SU-DHL-6 (cell line): ENCODE results near the gene PHTF2.
"Not testable (repeated sequence)": the region's sequence is repeated elsewhere in the genome, so short reads cannot be mapped to it uniquely, and the experiment has no call there.

ENCODE experiments used
- H2AFZ ChIP-seq: fragments of 200-600 bp; sonication (generic); 2 replicates; pipeline ENCODE4 v1.6.1; 2014; ENCODE audit warnings: low read depth, mild to moderate bottlenecking, moderate library complexity, mixed read lengths, antibody characterized with exemption, low read length; ENCODE audit not compliant: severe bottlenecking
- H3F3A ChIP-seq: fragments of 200-600 bp; shearing (Covaris generic); 2 replicates; pipeline ENCODE4 v1.6.0; 2016; ENCODE audit warnings: antibody characterized with exemption, mild to moderate bottlenecking; ENCODE audit not compliant: insufficient read depth
- H3K27ac ChIP-seq: fragments of 200-600 bp; sonication (generic); 2 replicates; pipeline ENCODE4 v1.5.1; 2016; ENCODE audit warnings: low read depth, mild to moderate bottlenecking, low read length, moderate library complexity, mixed read lengths
- H3K27me3 ChIP-seq: fragments of 200-600 bp; sonication (generic), shearing (Covaris generic); 2 replicates; pipeline ENCODE4 v1.6.0; 2014; ENCODE audit warnings: mild to moderate bottlenecking, low read length
- H3K36me3 ChIP-seq: fragments of 200-600 bp; sonication (generic); 2 replicates; pipeline ENCODE4 v1.6.1; 2014; ENCODE audit warnings: mild to moderate bottlenecking, low read length, mixed read lengths
- H3K4me2 ChIP-seq: fragments of 300-600, 200-600 bp; shearing (Covaris generic), sonication (generic); 2 replicates; pipeline ENCODE4 v1.6.0; 2014; ENCODE audit warnings: low read length, low read depth, mild to moderate bottlenecking; ENCODE audit not compliant: poor library complexity, severe bottlenecking
- H3K4me3 ChIP-seq: fragments of 200-600 bp; sonication (generic); 2 replicates; pipeline ENCODE4 v1.5.1; 2014; ENCODE audit warnings: antibody characterized with exemption, low read length, mild to moderate bottlenecking, mixed read lengths; ENCODE audit not compliant: insufficient read depth, poor library complexity, severe bottlenecking
- H3K79me2 ChIP-seq: fragments of 200-600 bp; sonication (generic); 2 replicates; pipeline ENCODE4 v1.6.1; 2014; ENCODE audit warnings: mild to moderate bottlenecking, low read length, moderate library complexity; ENCODE audit not compliant: insufficient read depth
- H3K9ac ChIP-seq: fragments of 200-600 bp; sonication (generic); 2 replicates; pipeline ENCODE4 v1.7.0; 2014; ENCODE audit warnings: mild to moderate bottlenecking, low read length
- H3K9me2 ChIP-seq: fragments of 200-600 bp; sonication (generic); replicated peaks from 2 replicates; pipeline ENCODE4 v1.6.1; 2014; ENCODE audit warnings: low read length; ENCODE audit not compliant: insufficient read depth
- H3K9me3 ChIP-seq: fragments of 200-600 bp; sonication (generic); 2 replicates; pipeline ENCODE4 v1.6.1; 2014; ENCODE audit warnings: low read length, mixed read lengths; ENCODE audit not compliant: insufficient read depth
- H4K20me1 ChIP-seq: fragments of 200-600 bp; sonication (generic); 2 replicates; pipeline ENCODE4 v1.6.1; 2014; ENCODE audit warnings: low read depth, mild to moderate bottlenecking, antibody characterized with exemption, low read length, moderate library complexity, mixed read lengths
- EZH2phosphoT487 ChIP-seq: fragments of 200-600 bp; sonication (generic), shearing (Covaris generic); conservative IDR thresholded peaks from 2 replicates; pipeline ENCODE4 v1.6.1; 2018; ENCODE audit warnings: mild to moderate bottlenecking, antibody characterized with exemption, low read length, moderate library complexity, mixed read lengths
- TF ChIP-seq, protein P1 (sequence below): fragments of 200-600 bp; sonication (generic); IDR thresholded peaks from one replicate; pipeline ENCODE4 v1.5.1; 2017; ENCODE audit warnings: antibody characterized with exemption, mild to moderate bottlenecking, low read length, moderate library complexity; ENCODE audit not compliant: insufficient read depth, poor library complexity, severe bottlenecking

The PHTF2 gene

DNA sequence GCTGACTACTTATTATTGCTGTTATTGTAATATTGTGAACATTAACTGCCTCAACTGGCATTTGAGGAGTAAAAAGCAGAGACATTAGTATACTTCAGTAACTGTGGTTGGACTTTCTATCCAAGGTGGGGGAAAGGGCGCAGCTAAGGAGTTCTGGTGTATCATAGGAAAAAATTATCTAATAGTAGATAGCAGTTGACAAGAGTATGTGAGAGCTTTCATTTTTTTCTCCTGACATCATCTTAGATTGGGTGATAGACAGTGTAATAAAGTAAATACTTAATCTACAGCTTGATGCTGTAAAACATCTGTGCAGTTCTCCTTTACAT lies 68.9 kb downstream of the PHTF2 start:
- H3K79me2 ChIP-seq, result peaks cover 100% of the 10 kb centered on the region
- peaks cover 8% of the 10 kb centered on the region; the same call in 1 of the 2 replicates for H3K36me3 ChIP-seq

DNA sequence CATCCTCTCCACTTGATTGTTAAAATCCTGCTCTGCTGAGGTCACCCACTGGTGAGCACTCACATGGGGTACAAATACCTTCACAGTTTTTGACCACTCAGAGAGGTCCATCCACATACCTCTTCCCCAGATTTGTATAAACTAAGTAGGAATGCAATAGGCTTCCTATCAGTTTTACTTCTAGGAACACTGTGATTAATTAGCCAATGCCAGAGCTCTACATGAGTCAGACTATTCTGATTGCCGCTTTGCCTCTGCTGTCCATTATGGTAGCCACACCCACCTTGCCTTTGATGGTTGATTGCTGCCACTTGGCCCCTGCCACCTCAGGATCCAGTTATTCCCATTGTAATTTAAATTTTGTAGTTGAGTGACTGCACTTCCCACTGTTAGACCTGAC lies 73.7 kb downstream of the PHTF2 start:
- H3K79me2 ChIP-seq, result peaks cover 99% of the 10 kb centered on the region
- H3F3A ChIP-seq, H3K27me3 ChIP-seq, H3K27ac ChIP-seq, H3K9me2 ChIP-seq, H2AFZ ChIP-seq, H3K4me3 ChIP-seq, H3K4me2 ChIP-seq, H4K20me1 ChIP-seq, H3K9ac ChIP-seq, H3K9me3 ChIP-seq: not testable (repeated sequence)
- peaks cover 13% of the 10 kb centered on the region; the same call in 1 of the 2 replicates for H3K36me3 ChIP-seq

More for the DNA sequence above, 68.9 kb downstream of the PHTF2 start:
- Histone ChIP-seq H3K4me3 (no peak overlapping the region), H2AFZ (no peak overlapping the region), H3K27ac (no peak overlapping the region), H3F3A (peaks cover 13% of the 10 kb centered on the region; the same call in 1 of the 2 replicates), H3K9ac (no peak overlapping the region), H3K9me2 (no peaks in the 10 kb centered on the region), H3K9me3 (no peaks in the 10 kb centered on the region), H3K4me2 (no peak overlapping the region), H4K20me1 (peaks cover 12% of the 10 kb centered on the region; the same call in 1 of the 2 replicates), H3K27me3 (no peaks in the 10 kb centered on the region)
- TF ChIP-seq EZH2phosphoT487, result no peak
- TF ChIP-seq, protein P1, sequence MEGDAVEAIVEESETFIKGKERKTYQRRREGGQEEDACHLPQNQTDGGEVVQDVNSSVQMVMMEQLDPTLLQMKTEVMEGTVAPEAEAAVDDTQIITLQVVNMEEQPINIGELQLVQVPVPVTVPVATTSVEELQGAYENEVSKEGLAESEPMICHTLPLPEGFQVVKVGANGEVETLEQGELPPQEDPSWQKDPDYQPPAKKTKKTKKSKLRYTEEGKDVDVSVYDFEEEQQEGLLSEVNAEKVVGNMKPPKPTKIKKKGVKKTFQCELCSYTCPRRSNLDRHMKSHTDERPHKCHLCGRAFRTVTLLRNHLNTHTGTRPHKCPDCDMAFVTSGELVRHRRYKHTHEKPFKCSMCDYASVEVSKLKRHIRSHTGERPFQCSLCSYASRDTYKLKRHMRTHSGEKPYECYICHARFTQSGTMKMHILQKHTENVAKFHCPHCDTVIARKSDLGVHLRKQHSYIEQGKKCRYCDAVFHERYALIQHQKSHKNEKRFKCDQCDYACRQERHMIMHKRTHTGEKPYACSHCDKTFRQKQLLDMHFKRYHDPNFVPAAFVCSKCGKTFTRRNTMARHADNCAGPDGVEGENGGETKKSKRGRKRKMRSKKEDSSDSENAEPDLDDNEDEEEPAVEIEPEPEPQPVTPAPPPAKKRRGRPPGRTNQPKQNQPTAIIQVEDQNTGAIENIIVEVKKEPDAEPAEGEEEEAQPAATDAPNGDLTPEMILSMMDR, result no peak

DNA sequence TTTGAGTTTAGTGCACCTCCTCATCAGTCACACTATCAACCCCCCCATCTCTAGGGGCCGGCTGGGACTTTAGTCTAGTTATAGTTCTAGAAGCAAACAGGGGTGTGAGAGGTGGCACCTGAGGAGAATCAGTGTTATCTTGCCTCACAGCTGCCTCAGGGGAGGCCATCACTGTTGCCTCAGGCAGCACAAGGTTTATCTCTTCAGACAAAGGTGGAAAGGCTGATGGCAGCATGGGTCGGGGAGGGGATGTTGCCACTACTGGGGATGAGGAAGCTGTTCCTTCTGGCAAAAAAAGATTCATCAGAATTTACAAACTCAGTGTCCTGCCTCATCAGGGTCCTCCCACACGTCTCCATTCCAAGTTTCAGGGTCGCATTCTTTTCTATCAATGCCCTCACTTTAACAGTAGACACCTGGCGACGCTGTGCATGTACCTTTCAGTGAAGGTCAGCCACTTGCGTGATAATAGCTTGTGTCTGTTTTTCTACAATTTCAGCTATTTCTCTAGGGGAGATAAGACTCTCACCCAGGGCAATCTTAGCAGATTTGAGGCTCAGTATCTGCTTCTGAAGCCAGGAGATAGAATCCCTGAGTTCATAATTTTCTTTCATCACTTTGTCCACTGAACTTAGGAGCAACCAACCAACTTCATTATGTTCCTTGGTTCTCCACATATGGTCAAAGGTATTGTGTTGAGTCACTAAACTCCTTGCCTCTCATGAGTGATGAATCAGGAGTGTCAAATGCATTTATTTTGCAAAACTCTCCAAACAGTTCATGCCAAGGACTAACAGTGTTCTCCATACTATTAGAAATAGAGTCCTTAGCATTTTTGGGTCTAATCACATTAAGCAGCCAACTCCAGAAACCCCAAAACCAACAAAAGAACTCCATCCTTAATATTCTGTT lies 75.1 kb downstream of the PHTF2 start:
- H3K9me2 ChIP-seq, H3K36me3 ChIP-seq, H3K4me2 ChIP-seq, H2AFZ ChIP-seq, H3K9me3 ChIP-seq, H4K20me1 ChIP-seq, H3K4me3 ChIP-seq, H3K27me3 ChIP-seq, H3K9ac ChIP-seq, H3K27ac ChIP-seq, H3F3A ChIP-seq: not testable (repeated sequence)
- H3K79me2 ChIP-seq, result peaks cover 99% of the 10 kb centered on the region

DNA sequence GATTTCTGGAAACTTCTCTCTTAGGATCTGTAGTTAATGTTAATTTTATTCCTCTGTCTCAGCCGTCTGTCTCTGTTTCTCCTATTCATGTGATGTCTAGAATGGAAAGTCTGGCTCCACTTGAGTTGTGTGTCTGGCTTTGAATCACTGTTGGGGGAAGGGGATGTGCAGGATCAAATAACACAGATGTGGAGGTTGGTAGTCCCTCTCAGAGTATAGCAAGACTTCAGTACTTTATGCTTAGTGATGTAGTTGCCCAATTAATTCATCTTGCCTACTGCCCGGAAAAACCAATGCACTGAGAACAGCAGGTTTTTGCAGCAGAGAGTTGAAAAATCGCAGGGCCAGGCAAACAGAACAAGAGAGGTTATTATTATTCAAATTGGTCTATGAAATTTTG lies 79.2 kb downstream of the PHTF2 start:
- no peaks in the 10 kb centered on the region for H3K9me2 ChIP-seq
- no peak overlapping the region for H3K4me2 ChIP-seq
- no peak overlapping the region; the same call in 1 of the 2 replicates for H3K27ac ChIP-seq
- H3K4me3 ChIP-seq, result no peak overlapping the region
- H2AFZ ChIP-seq, result no peak overlapping the region
- H3K9ac ChIP-seq, result no peak overlapping the region
- H3F3A ChIP-seq, result peaks cover 13% of the 10 kb centered on the region
- no peaks in the 10 kb centered on the region for H4K20me1 ChIP-seq
- peaks cover 18% of the 10 kb centered on the region; the same call in 1 of the 2 replicates for H3K36me3 ChIP-seq
- H3K79me2 ChIP-seq, result peaks cover 99% of the 10 kb centered on the region
- H3K9me3 ChIP-seq, result no peaks in the 10 kb centered on the region
- H3K27me3 ChIP-seq, result no peaks in the 10 kb centered on the region
- TF ChIP-seq EZH2phosphoT487, result no peak
- TF ChIP-seq, protein P1, result no peak
